Measurements from ENCODE around the gene CKS2. TPM values are rescaled to one million over a fixed set of nuclear protein-coding genes. Genes with fewer than 3 reads are reported as not detected.
"Not testable (repeated sequence)": the region's sequence is repeated elsewhere in the genome, so short reads cannot be mapped to it uniquely, and the experiment has no call there.

Gene CKS2
- total RNA-seq, 1 experiment from 2014 or later, result 93.8 TPM

GRCh38 chr9:89295400-89295799 lies 15.6 kb upstream of the CKS2 start:
- BruUV-seq (replicated peaks), result no TSS peak
- intact Hi-C loops (cut with micrococcal nuclease; ENCODE audit: unreplicated experiment), result no loop called here
- Histone ChIP-seq H3K9me3 (no peaks in the 10 kb centered on the region), H3K27me3 (replicated peaks; ENCODE audit: control insufficient read depth, insufficient read depth, low read length) (no peaks in the 10 kb centered on the region), H3K4me1 (no peaks in the 10 kb centered on the region), H3K4me3 (ENCODE audit: low read depth, low read length) (no peak overlapping the region), H3K36me3 (ENCODE audit: control insufficient read depth, insufficient read depth, low read length) (no peaks in the 10 kb centered on the region)
- Mint-ChIP-seq H3K27ac (ENCODE audit: unreplicated experiment) (no peak overlapping the region), H3K4me1 (ENCODE audit: low read depth, unreplicated experiment) (no peaks in the 10 kb centered on the region), H3K4me3 (ENCODE audit: unreplicated experiment) (no peak overlapping the region), H3K36me3 (ENCODE audit: insufficient read depth, unreplicated experiment) (no peaks in the 10 kb centered on the region), H3K9me3 (ENCODE audit: unreplicated experiment) (no peaks in the 10 kb centered on the region), H3K27me3 (ENCODE audit: insufficient read depth, unreplicated experiment) (no peaks in the 10 kb centered on the region)
- TF ChIP-seq CTCF (IDR thresholded peaks at IDR 0.05; ENCODE audit: insufficient read depth in 1 of 2, low read depth in 1 of 2, low read length in 1 of 2, severe bottlenecking in 1 of 2, unreplicated experiment in 1 of 2), result no peak
- ChIA-PET POLR2A (no interaction called here), CTCF (no interaction called here)
- DNase-seq, result no peak

- H3K27me3 ChIP-seq (replicated peaks; ENCODE audit: control insufficient read depth, insufficient read depth, low read length); DNase-seq; H3K27ac Mint-ChIP-seq (ENCODE audit: unreplicated experiment); H3K4me1 ChIP-seq; CTCF ChIA-PET; H3K4me3 Mint-ChIP-seq (ENCODE audit: unreplicated experiment); BruUV-seq (replicated peaks); intact Hi-C loops (cut with micrococcal nuclease; ENCODE audit: unreplicated experiment); H3K36me3 Mint-ChIP-seq (ENCODE audit: insufficient read depth, unreplicated experiment); H3K27me3 Mint-ChIP-seq (ENCODE audit: insufficient read depth, unreplicated experiment); POLR2A ChIA-PET; H3K9me3 Mint-ChIP-seq (ENCODE audit: unreplicated experiment); H3K9me3 ChIP-seq; H3K4me3 ChIP-seq (ENCODE audit: low read depth, low read length); H3K36me3 ChIP-seq (ENCODE audit: control insufficient read depth, insufficient read depth, low read length): not testable (repeated sequence)
- peaks cover 20% of the 10 kb centered on the region for H3K4me1 Mint-ChIP-seq (ENCODE audit: low read depth, unreplicated experiment)
These were observed 9.0 kb upstream of the CKS2 start for GRCh38 chr9:89301996-89302395.

GRCh38 chr9:89304020-89304833 lies 6.8 kb upstream of the CKS2 start:
- no peaks in the 10 kb centered on the region for H3K27me3 ChIP-seq (replicated peaks; ENCODE audit: control insufficient read depth, insufficient read depth, low read length)
- H3K4me3 ChIP-seq (ENCODE audit: low read depth, low read length), result no peak overlapping the region
- no peaks in the 10 kb centered on the region for H3K9me3 ChIP-seq
- Mint-ChIP-seq H3K36me3 (ENCODE audit: insufficient read depth, unreplicated experiment) (no peaks in the 10 kb centered on the region), H3K9me3 (ENCODE audit: unreplicated experiment) (peaks cover 9% of the 10 kb centered on the region), H3K4me3 (ENCODE audit: unreplicated experiment) (peak overlapping the region; percentile 33), H3K27ac (ENCODE audit: unreplicated experiment) (peak overlapping the region; percentile 77), H3K27me3 (ENCODE audit: insufficient read depth, unreplicated experiment) (no peaks in the 10 kb centered on the region), H3K4me1 (ENCODE audit: low read depth, unreplicated experiment) (peaks cover 20% of the 10 kb centered on the region)
- ChIA-PET CTCF (no interaction called here), POLR2A (no interaction called here)
- no TSS peak for BruUV-seq (replicated peaks)
- no peak for TF ChIP-seq CTCF (IDR thresholded peaks at IDR 0.05; ENCODE audit: insufficient read depth in 1 of 2, low read depth in 1 of 2, low read length in 1 of 2, severe bottlenecking in 1 of 2, unreplicated experiment in 1 of 2)
- DNase-seq, result peak in 1 of 2 experiments; percentile 43
- H3K36me3 ChIP-seq (ENCODE audit: control insufficient read depth, insufficient read depth, low read length), result no peaks in the 10 kb centered on the region
- intact Hi-C loops (cut with micrococcal nuclease; ENCODE audit: unreplicated experiment), result no loop called here
- no peaks in the 10 kb centered on the region; the same call in 1 of the 2 replicates for H3K4me1 ChIP-seq

Data from Caco-2 (cell line).